Measurements from ENCODE around the gene UQCRHL.
A peak's percentile ranks its signal among the peaks of the same experiment; 100 is the strongest.

Gene UQCRHL

GRCh38 chr1:15758953-15759661 is 48.3 kb downstream of the UQCRHL start:
- DNase-seq, result peak; percentile 78

GRCh38 chr1:15758343-15758931 is 49.0 kb downstream of the UQCRHL start, which contains the start of gene FBLIM1:
FBLIM1 (plus strand) TSS chr1:15758795; CDS start chr1:15764984, 6,189 bp downstream.
- DNase-seq, result no peak

GRCh38 chr1:15757575-15758342 is 49.7 kb downstream of the UQCRHL start:
- peak; percentile 66 for DNase-seq

Measured in right kidney (tissue), 1 donor.